ENCODE data around the gene TIMM8A.
"Not testable (repeated sequence)": the region's sequence is repeated elsewhere in the genome, so short reads cannot be mapped to it uniquely, and the experiment has no call there.

The TIMM8A gene

GRCh38 chrX:101359966-101360365 is 11.4 kb upstream of the TIMM8A start:
- DNase-seq (ENCODE audit: low read depth in 2 of 2), result no peak

- DNase-seq (ENCODE audit: low read depth in 2 of 2), result no peak
These were observed 8.7 kb upstream of the TIMM8A start for GRCh38 chrX:101357166-101357795.

GRCh38 chrX:101349193-101349562 is 636 bp upstream of the TIMM8A start:
- no peak for DNase-seq (ENCODE audit: low read depth in 2 of 2)

GRCh38 chrX:101347859-101348451 is 587 bp downstream of the TIMM8A start:
- no peak for DNase-seq (ENCODE audit: low read depth in 2 of 2)

- no peak for DNase-seq (ENCODE audit: low read depth in 2 of 2)
These were observed 10.7 kb downstream of the TIMM8A start for GRCh38 chrX:101337776-101338271.

- not testable (repeated sequence) for DNase-seq (ENCODE audit: low read depth in 2 of 2)
These were observed 14.2 kb downstream of the TIMM8A start for GRCh38 chrX:101334310-101334709.

GRCh38 chrX:101326600-101326999 is 21.9 kb downstream of the TIMM8A start:
- not testable (repeated sequence) for DNase-seq (ENCODE audit: low read depth in 2 of 2)

- DNase-seq (ENCODE audit: low read depth in 2 of 2), result no peak
These were observed 44.8 kb downstream of the TIMM8A start for GRCh38 chrX:101303790-101304189.

Measured in stimulated activated CD4-positive, alpha-beta T cell treated with anti-CD3 and anti-CD28 coated beads, Interleukin-12 subunit alpha, Interleukin-12 subunit beta, amount 100 ng/mL, for 24 hours (primary cell).